ENCODE measurements around the gene BEST4.

Gene BEST4

GRCh38 chr1:44786138-44786840 is 1.7 kb downstream of the BEST4 start:
- H3K4me3 ChIP-seq (ENCODE audit: low read depth, low read length) = peak overlapping the region; percentile 49
- peak; percentile 100 for TF ChIP-seq CTCF (IDR thresholded peaks at IDR 0.05; ENCODE audit: low read depth, low read length)

GRCh38 chr1:44785501-44786137 is 2.4 kb downstream of the BEST4 start:
- no peak for TF ChIP-seq CTCF (IDR thresholded peaks at IDR 0.05; ENCODE audit: low read depth, low read length)
- peak overlapping the region; percentile 49 for H3K4me3 ChIP-seq (ENCODE audit: low read depth, low read length)

GRCh38 chr1:44785029-44785380 is 3.0 kb downstream of the BEST4 start:
- H3K4me3 ChIP-seq (ENCODE audit: low read depth, low read length) = no peak overlapping the region

GRCh38 chr1:44784094-44785028 is 3.6 kb downstream of the BEST4 start:
- no peak overlapping the region for H3K4me3 ChIP-seq (ENCODE audit: low read depth, low read length)
- TF ChIP-seq CTCF (IDR thresholded peaks at IDR 0.05; ENCODE audit: low read depth, low read length) = no peak

More at GRCh38 chr1:44785029-44785380, 3.0 kb downstream of the BEST4 start:
- TF ChIP-seq CTCF (IDR thresholded peaks at IDR 0.05; ENCODE audit: low read depth, low read length) = no peak

- TF ChIP-seq CTCF (IDR thresholded peaks at IDR 0.05; ENCODE audit: low read depth, low read length) = no peak
Observed at GRCh38 chr1:44783697-44784093, 4.3 kb downstream of the BEST4 start.

GRCh38 chr1:44780583-44781121 is 7.3 kb downstream of the BEST4 start:
- no peak for TF ChIP-seq CTCF (IDR thresholded peaks at IDR 0.05; ENCODE audit: low read depth, low read length)
- H3K4me3 ChIP-seq (ENCODE audit: low read depth, low read length) = no peak overlapping the region

More at GRCh38 chr1:44783697-44784093, 4.3 kb downstream of the BEST4 start:
- H3K4me3 ChIP-seq (ENCODE audit: low read depth, low read length) = no peak overlapping the region

Measured in WI38 (cell line).